Measurements from ENCODE around the gene DHH. TPM values are rescaled to one million over a fixed set of nuclear protein-coding genes. Genes with fewer than 3 reads are reported as not detected.
A peak's percentile ranks its signal among the peaks of the same experiment; 100 is the strongest.

Gene DHH
- total and polyA plus RNA-seq, 10 of the 15 experiments (the other 5 are each of a cell fraction or from before 2014, with no cell fraction given), result 0.01 TPM; not detected in 9

- TF ChIP-seq CTCF (IDR thresholded peaks at IDR 0.05 in 2 of 3, conservative IDR thresholded peaks at IDR 0.05 in 1 of 3; ENCODE audit: control insufficient read depth in 2 of 3, extremely low read depth in 1 of 3, insufficient read depth in 1 of 3, low read depth in 3 of 3, low read length in 3 of 3), result peak; percentile 15 to 42 (median 19); a peak in 4 of 6 replicates
- TF ChIP-seq BACH1 (IDR thresholded peaks at IDR 0.05; ENCODE audit: borderline replicate concordance), result peak; percentile 49; the same call in 1 of the 2 replicates
- TF ChIP-seq EGR1 (IDR thresholded peaks at IDR 0.05; ENCODE audit: borderline replicate concordance in 1 of 2, low read depth in 2 of 2, low read length in 2 of 2), result peak in 1 of 2 experiments; percentile 9; a peak in 1 of 3 replicates
- TF ChIP-seq MYB (IDR thresholded peaks at IDR 0.05; ENCODE audit: borderline replicate concordance, low read depth, low read length), result no peak
- no peak for TF ChIP-seq STAT1 (conservative IDR thresholded peaks at IDR 0.05)
- peak; percentile 43 for TF ChIP-seq SUZ12 (IDR thresholded peaks at IDR 0.05; ENCODE audit: unreplicated experiment)
- TF ChIP-seq TBL1XR1 (IDR thresholded peaks at IDR 0.05; ENCODE audit: low read depth, low read length), result no peak
- TF ChIP-seq SREBF2 (IDR thresholded peaks at IDR 0.05; ENCODE audit: low read length), result no peak
- no peak for TF ChIP-seq MLLT1 (IDR thresholded peaks at IDR 0.05)
- TF ChIP-seq RELB (IDR thresholded peaks at IDR 0.05; ENCODE audit: low read depth), result no peak
- no peak for TF ChIP-seq NBN (IDR thresholded peaks at IDR 0.05)
- no peak for TF ChIP-seq POU2F2 (IDR thresholded peaks at IDR 0.05; ENCODE audit: borderline replicate concordance, low read depth, low read length)
- no peak for TF ChIP-seq E2F8 (IDR thresholded peaks at IDR 0.05; ENCODE audit: low read depth, partially characterized antibody)
- no peak for TF ChIP-seq ZNF384 (IDR thresholded peaks at IDR 0.05; ENCODE audit: borderline replicate concordance, low read depth, low read length)
- TF ChIP-seq ASH2L (IDR thresholded peaks at IDR 0.05; ENCODE audit: borderline replicate concordance, low read depth), result no peak
- no peak for TF ChIP-seq CREB1 (IDR thresholded peaks at IDR 0.05; ENCODE audit: low read depth)
- TF ChIP-seq SMAD1 (IDR thresholded peaks at IDR 0.05; ENCODE audit: low read depth, partially characterized antibody), result no peak
- no peak for TF ChIP-seq GABPA (IDR thresholded peaks at IDR 0.05; ENCODE audit: low read depth)
- TF ChIP-seq TCF12 (IDR thresholded peaks at IDR 0.05; ENCODE audit: low read depth, low read length), result no peak
- no peak for TF ChIP-seq ZZZ3 (IDR thresholded peaks at IDR 0.05; ENCODE audit: control insufficient read depth, insufficient read length, low read depth)
- no peak for TF ChIP-seq SP1 (IDR thresholded peaks at IDR 0.05; ENCODE audit: low read depth, low read length)
- no peak for TF ChIP-seq TAF1 (IDR thresholded peaks at IDR 0.05; ENCODE audit: borderline replicate concordance, low read depth, low read length)
Observed at GRCh38 chr12:49089821-49090773, 4.5 kb downstream of the DHH start (continued).
